Prostate gland (tissue), 2 donors: ENCODE results near the gene HS6ST2.

Experiments
- CTCF ChIP-seq, 4 experiments: fragments of 200-600 bp in 2 of 4; fragments of 450-650 bp in 2 of 4; sonication (generic) in 2 of 4; IDR thresholded peaks; 1 replicate in 3 of 4; 2 replicates in 1 of 4; pipeline ENCODE4 v1.5.1; 2016 to 2019; ENCODE audit warnings: antibody characterized with exemption in 4 of 4, mild to moderate bottlenecking in 2 of 4, moderate library complexity in 2 of 4
- POLR2A ChIP-seq: fragments of 450-650 bp; IDR thresholded peaks from one replicate; pipeline ENCODE4 v1.6.1; 2016; ENCODE audit warnings: antibody characterized with exemption, mild to moderate bottlenecking
- POLR2AphosphoS5 ChIP-seq: sonication (generic); formaldehyde crosslinking; IDR thresholded peaks from one replicate; pipeline ENCODE4 v1.6.1; 2017; ENCODE audit warnings: antibody characterized with exemption

GRCh38 chrX:132603700-132604286 is 354.6 kb downstream of the HS6ST2 start:
- TF ChIP-seq CTCF (IDR thresholded peaks at IDR 0.05) (no peak), POLR2A (no peak), POLR2AphosphoS5 (no peak)
